ENCODE measurements around the gene CRLF3. TPM values are rescaled to one million over a fixed set of nuclear protein-coding genes. Genes with fewer than 3 reads are reported as not detected.
A peak's percentile ranks its signal among the peaks of the same experiment; 100 is the strongest.

Gene CRLF3
- total and polyA plus RNA-seq, 10 of the 15 experiments (the other 5 are each of a cell fraction or from before 2014, with no cell fraction given), result 10.0 to 39.2 (median 26.7) TPM

DNA sequence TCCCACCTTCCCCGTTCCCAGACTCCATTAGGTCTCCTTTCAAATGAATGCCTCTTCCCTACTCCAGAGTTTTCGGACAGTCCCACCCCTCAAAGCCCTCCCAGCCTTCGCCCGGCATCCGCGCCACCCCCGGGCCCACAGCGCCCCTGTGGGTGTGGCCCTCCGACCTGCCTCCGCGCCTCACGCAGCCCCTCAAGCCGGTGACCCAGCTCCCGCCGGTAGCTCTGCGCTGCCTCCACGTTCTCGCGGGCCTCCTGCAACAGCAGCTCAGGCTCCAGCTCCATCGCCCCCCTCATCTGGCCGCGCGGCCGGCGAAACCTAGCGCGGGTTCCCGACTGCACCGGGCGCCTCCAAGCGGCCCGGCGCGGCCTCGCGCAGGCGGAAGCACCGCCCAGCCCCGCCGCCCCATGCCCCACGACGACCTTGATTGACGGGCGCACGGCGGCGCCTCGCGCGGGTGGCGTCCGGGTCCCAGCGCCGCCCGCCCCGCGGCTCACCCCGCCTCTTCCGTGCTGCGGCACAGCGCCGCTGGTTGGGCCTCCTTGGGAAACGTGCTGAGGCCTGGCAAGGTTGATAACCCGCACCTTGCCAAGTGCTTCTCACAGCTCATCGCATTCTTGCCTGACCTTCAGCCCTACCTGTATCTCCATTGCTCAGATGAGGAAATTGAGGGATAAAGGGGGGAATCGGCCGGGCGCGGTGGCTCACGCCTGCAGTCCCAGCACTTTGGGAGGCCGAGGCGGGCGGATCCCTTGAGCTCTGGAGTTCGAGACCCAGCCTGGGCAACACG is at the start of gene CRLF3 (continued):
- TF ChIP-seq ZSCAN29 (IDR thresholded peaks at IDR 0.05) (peak; percentile 72; the same call in 1 of the 2 replicates), CEBPB (IDR thresholded peaks at IDR 0.05; ENCODE audit: borderline replicate concordance in 1 of 2, low read depth in 2 of 2, low read length in 2 of 2) (no peak), SMAD1 (IDR thresholded peaks at IDR 0.05; ENCODE audit: low read depth, partially characterized antibody) (no peak), PAX5 (IDR thresholded peaks at IDR 0.05; ENCODE audit: borderline replicate concordance, low read depth, low read length) (0 out of 2 replicates have a peak, but pooled peaks have one; percentile 28), NRF1 (conservative IDR thresholded peaks at IDR 0.05; ENCODE audit: low read depth, low read length) (0 out of 2 replicates have a peak, but pooled peaks have one; percentile 31), MLLT1 (IDR thresholded peaks at IDR 0.05) (peak; percentile 99), CREM (IDR thresholded peaks at IDR 0.05; ENCODE audit: low read depth) (peak; percentile 28), EZH2 (IDR thresholded peaks at IDR 0.05; ENCODE audit: borderline replicate concordance, control insufficient read depth, low read depth, low read length) (no peak), PAX8 (IDR thresholded peaks at IDR 0.05) (no peak), HCFC1 (IDR thresholded peaks at IDR 0.05; ENCODE audit: low read length) (no peak; the same call in 1 of the 2 replicates), ASH2L (IDR thresholded peaks at IDR 0.05; ENCODE audit: borderline replicate concordance, low read depth) (0 out of 2 replicates have a peak, but pooled peaks have one; percentile 70), TAF1 (IDR thresholded peaks at IDR 0.05; ENCODE audit: borderline replicate concordance, low read depth, low read length) (peak; percentile 76; the same call in 1 of the 2 replicates), RUNX3 (IDR thresholded peaks at IDR 0.05; ENCODE audit: low read length) (no peak; the same call in none of the 2 replicates), SP1 (IDR thresholded peaks at IDR 0.05; ENCODE audit: low read depth, low read length) (peak; percentile 75), SMC3 (IDR thresholded peaks at IDR 0.05; ENCODE audit: borderline replicate concordance, low read length) (peak; percentile 22; the same call in 1 of the 2 replicates), DPF2 (IDR thresholded peaks at IDR 0.05) (peak; percentile 98), RB1 (IDR thresholded peaks at IDR 0.05; ENCODE audit: borderline replicate concordance) (peak; percentile 84), ZNF274 (IDR thresholded peaks at IDR 0.05; ENCODE audit: insufficient read depth, insufficient read length) (no peak), BACH1 (IDR thresholded peaks at IDR 0.05; ENCODE audit: borderline replicate concordance) (peak; percentile 74; the same call in 1 of the 2 replicates), CTCF (IDR thresholded peaks at IDR 0.05 in 2 of 3, conservative IDR thresholded peaks at IDR 0.05 in 1 of 3; ENCODE audit: control insufficient read depth in 2 of 3, extremely low read depth in 1 of 3, insufficient read depth in 1 of 3, low read depth in 3 of 3, low read length in 3 of 3) (peak; percentile 52 to 58 (median 57); a peak in 5 of 6 replicates), ZBTB33 (IDR thresholded peaks at IDR 0.05) (0 out of 2 replicates have a peak, but pooled peaks have one; percentile 69), NFIC (IDR thresholded peaks at IDR 0.05; ENCODE audit: low read depth, low read length) (no peak)
- TF ChIP-seq, protein P1, sequence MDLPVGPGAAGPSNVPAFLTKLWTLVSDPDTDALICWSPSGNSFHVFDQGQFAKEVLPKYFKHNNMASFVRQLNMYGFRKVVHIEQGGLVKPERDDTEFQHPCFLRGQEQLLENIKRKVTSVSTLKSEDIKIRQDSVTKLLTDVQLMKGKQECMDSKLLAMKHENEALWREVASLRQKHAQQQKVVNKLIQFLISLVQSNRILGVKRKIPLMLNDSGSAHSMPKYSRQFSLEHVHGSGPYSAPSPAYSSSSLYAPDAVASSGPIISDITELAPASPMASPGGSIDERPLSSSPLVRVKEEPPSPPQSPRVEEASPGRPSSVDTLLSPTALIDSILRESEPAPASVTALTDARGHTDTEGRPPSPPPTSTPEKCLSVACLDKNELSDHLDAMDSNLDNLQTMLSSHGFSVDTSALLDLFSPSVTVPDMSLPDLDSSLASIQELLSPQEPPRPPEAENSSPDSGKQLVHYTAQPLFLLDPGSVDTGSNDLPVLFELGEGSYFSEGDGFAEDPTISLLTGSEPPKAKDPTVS (IDR thresholded peaks at IDR 0.05; ENCODE audit: low read depth, low read length), result peak; percentile 26; the same call in 1 of the 2 replicates

Measured in GM12878 (cell line).